HG03196 (cell line): ENCODE measurements around the gene CFDP1.

ENCODE experiments used
- ATAC-seq: cut with Tn5 transposase; IDR thresholded peaks from one replicate; pipeline ENCODE4 v1.9.1; 2021; ENCODE audit not compliant: unreplicated experiment

Gene CFDP1

GRCh38 chr16:75415169-75415905, 18.0 kb downstream of the CFDP1 start:
- no peak for ATAC-seq

GRCh38 chr16:75413951-75414350, 19.4 kb downstream of the CFDP1 start:
- ATAC-seq = no peak

- ATAC-seq = no peak
These were observed 26.4 kb downstream of the CFDP1 start for GRCh38 chr16:75406943-75407342.

- ATAC-seq = no peak
These were observed 30.4 kb downstream of the CFDP1 start for GRCh38 chr16:75402821-75403475.

- no peak for ATAC-seq
These were observed 31.0 kb downstream of the CFDP1 start for GRCh38 chr16:75402159-75402820.

GRCh38 chr16:75401691-75402090, 31.6 kb downstream of the CFDP1 start:
- ATAC-seq = no peak

- no peak for ATAC-seq
These were observed 35.0 kb downstream of the CFDP1 start for GRCh38 chr16:75398333-75398732.

GRCh38 chr16:75394941-75395340, 38.4 kb downstream of the CFDP1 start:
- no peak for ATAC-seq

GRCh38 chr16:75392906-75393305, 40.4 kb downstream of the CFDP1 start:
- ATAC-seq = no peak

GRCh38 chr16:75390926-75391653, 42.2 kb downstream of the CFDP1 start:
- no peak for ATAC-seq

GRCh38 chr16:75389096-75389690, 44.1 kb downstream of the CFDP1 start:
- ATAC-seq = no peak

- ATAC-seq = no peak
These were observed 45.4 kb downstream of the CFDP1 start for GRCh38 chr16:75387951-75388350.

GRCh38 chr16:75385507-75386152, 47.7 kb downstream of the CFDP1 start:
- ATAC-seq = no peak

GRCh38 chr16:75383141-75383540, 50.2 kb downstream of the CFDP1 start:
- no peak for ATAC-seq

GRCh38 chr16:75382611-75383010, 50.7 kb downstream of the CFDP1 start:
- no peak for ATAC-seq

- ATAC-seq = no peak
These were observed 52.4 kb downstream of the CFDP1 start for GRCh38 chr16:75380870-75381269.

GRCh38 chr16:75379911-75380847, 53.1 kb downstream of the CFDP1 start:
- ATAC-seq = peak; percentile 78

GRCh38 chr16:75379339-75379738, 54.0 kb downstream of the CFDP1 start:
- peak; percentile 66 for ATAC-seq

- ATAC-seq = no peak
These were observed 54.7 kb downstream of the CFDP1 start for GRCh38 chr16:75378616-75379015.
